GM21576 (cell line): ENCODE results near the gene PAPSS2.

Experiments used
- ATAC-seq: cut with Tn5 transposase; IDR thresholded peaks from one replicate; pipeline ENCODE4 v1.9.1; 2021; ENCODE audit warnings: mild to moderate bottlenecking, moderate library complexity; ENCODE audit not compliant: unreplicated experiment

Gene PAPSS2

DNA sequence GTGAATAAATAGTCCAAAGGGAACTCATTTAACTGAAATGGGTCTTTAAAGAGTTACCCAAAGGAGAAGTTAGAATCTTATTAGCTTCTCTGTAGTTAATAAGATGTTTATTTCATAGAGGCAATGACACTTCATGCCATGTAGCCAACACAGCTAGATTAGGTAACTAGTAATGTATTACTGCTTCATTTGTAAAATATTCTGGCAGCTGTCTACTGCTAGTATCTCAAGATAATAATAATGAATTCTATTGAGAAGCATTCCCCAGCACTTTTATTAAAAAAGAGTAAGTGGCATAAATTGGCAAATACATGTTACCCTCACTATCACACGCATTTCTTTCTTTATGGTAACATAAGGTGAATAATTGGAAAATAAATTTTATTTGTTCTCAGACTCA, 10.1 kb downstream of the PAPSS2 start:
- no peak for ATAC-seq

DNA sequence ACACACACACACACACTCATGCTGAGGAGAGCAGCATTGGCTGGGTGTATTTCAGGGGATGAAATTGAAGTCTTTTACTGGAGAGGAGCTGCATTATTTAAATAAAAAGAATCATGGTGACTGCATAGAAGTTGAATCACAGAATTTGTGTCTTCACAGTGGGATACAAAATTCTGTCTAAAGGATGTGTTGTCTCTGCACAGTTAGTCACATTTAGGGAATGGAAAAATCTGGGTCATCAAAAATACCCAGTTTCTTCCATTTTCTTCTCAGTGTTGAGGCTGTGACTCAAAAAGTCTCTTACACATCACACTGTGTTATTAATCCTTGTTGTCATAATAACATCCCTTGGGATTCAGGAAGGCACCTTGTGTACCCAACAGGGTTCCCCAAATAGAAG, 10.9 kb downstream of the PAPSS2 start:
- ATAC-seq, result no peak

DNA sequence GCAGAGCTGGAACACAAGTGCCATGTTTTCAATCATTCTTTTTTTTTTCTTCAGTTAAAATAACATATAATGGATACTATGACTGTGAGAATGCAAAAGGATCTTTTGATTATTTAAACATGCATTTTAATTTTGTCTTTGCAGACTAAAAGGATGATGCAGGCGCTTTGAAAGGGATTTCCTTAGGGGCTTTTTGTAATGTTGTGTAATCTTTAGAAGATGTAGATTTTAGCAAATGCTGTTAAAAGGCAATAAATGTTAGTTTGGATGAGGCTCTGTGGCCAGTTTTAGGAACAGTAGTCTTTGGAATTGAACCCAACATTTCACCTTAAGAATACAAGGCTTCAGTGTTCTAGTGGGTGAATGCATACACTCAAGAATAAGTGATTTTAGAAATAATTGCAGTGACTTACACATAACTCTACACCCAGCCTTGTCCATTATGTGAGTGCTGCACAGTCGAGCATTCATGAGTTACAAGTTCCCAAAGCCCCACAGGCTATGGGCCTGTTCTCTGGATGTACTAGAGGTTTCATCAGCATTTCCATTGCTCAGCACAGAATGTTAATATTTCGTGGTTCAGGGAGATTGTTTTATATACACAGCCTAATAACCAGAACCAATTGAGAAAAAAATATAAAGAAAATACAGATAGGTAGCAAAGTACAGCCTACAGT, 11.6 kb downstream of the PAPSS2 start:
- ATAC-seq, result no peak

DNA sequence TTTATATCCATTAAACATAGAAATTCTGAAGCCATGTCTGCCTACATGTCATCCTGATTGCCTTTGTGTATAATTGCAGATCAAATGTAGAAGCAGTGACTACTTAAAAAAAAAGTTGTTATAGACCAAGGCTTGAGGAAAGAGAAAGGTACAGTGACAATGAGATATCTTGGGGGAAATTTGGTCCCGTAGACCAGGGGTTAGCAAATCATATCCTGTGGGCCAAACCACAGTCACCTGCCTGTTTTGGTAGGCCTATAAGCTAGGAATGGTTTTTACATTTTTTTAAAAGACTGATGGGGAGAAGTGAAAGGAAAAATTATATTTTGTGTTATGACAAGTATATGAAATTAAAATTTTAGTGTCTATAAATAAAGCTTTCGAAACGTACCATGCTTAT, 12.9 kb downstream of the PAPSS2 start:
- no peak for ATAC-seq

DNA sequence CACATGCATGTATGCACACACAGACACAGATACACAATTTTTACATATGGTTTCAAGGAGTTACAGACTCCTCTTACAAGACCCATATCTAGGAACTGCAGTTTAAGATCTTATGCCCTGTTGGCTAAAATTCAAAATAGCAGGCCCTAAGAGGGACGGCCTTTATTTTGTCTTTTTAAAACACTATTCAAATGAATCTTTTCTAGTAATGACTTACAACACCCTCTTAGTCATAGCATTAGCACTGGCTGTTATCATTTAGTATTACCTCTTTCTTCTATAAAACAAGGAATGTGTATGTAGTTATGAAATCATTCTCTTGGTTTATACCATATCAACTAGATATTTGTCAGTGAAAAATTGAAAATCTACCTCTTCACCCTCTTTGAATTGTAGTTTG, 15.3 kb downstream of the PAPSS2 start:
- no peak for ATAC-seq

DNA sequence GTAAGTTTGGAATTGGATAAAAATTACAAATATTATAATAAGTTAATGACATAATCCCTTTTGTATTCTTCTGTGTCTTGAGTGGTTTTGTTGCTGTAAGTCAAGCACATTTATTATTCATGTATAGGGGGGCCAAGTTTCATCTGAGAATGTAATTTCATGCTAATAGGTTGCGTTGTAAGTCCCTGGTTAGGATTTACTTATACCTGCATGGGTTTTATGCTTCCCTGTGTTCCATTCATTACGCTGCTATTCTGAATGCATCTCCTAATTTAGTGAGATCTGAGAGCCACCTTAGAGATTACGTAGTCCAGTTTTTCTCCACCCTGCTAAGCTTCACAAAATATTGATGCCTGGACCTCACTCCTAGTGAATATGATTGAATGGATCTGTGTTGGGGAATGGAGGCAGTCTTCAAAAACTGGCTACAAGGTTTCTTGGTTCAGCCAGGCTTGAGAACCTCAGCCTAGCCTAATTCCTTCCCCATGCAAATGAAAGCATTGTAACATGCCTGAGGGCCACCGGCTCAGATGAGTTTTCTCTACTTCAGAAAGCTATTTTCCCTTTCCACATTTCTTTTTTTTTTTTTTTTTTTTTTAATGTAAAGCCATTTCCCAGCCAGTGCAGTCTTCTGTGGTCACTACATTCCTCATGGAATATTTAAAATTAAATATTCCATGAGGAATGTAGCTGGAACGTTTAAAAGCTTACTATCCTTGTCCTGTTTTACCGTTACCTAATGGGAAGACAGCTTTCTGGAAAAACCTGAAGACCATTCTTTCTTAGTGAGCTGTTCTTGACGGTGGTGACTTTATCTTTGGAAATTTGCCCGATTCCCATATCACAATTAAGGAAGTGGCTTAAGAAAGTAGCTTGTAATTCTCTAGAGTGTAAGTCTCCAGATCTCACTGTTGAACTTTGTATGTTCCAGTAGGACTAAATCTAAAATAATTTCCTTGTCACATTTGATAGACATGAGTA, 16.0 kb downstream of the PAPSS2 start:
- no peak for ATAC-seq

DNA sequence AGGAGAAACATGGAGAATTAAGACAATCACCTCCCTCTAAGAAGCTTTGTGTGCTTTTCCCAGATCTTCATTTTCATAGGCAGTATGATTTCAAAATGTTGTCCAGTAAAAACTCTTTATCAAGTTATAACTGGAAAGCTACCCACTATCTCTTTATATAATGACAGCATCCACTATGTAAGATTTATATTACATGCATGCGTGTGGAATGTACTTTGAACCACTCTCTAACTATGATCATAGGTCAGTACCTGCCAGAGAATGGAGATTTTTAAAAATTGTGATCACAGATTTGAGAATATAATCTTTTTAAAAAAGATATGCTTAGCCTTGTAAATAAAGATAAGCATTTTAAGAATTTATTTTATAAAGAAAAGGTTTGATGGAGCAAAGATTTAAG, 17.9 kb downstream of the PAPSS2 start:
- ATAC-seq, result no peak

DNA sequence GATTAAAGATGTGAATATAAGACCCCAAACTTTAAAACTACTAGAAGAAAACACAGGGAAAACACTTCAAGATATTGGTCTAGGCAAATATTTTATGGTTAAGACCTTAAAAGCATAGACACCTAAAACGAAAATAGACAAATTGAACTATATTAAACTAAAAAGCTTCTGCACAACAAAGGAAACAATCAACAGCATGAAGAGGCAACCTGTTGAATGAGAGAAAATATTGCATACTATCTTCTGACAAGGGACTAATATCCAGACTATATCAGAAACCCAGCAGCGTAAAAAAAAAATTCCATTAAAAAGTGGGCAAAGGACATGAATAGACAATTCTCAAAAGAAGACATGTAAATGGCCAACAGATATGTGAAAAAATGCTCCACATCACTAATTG, 18.6 kb downstream of the PAPSS2 start:
- ATAC-seq, result no peak

DNA sequence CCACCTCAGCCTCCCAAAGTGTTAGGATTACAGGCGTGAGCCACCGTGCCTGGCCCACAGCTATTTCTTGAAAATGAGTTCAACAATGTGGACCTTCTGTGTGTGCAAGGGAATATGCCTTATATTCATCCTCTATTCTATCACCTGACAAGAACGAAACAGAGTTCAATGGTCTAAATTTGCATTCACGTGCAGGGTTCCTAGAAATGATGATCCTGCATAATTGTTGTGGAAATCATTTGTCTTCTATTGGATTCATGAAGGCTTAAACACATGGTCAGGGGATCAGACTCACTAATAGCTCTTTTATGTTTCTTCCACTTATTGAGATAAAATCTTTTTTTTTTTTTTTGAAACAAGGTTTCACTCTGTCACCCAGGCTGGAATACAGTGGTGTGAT, 23.7 kb downstream of the PAPSS2 start:
- ATAC-seq, result no peak

DNA sequence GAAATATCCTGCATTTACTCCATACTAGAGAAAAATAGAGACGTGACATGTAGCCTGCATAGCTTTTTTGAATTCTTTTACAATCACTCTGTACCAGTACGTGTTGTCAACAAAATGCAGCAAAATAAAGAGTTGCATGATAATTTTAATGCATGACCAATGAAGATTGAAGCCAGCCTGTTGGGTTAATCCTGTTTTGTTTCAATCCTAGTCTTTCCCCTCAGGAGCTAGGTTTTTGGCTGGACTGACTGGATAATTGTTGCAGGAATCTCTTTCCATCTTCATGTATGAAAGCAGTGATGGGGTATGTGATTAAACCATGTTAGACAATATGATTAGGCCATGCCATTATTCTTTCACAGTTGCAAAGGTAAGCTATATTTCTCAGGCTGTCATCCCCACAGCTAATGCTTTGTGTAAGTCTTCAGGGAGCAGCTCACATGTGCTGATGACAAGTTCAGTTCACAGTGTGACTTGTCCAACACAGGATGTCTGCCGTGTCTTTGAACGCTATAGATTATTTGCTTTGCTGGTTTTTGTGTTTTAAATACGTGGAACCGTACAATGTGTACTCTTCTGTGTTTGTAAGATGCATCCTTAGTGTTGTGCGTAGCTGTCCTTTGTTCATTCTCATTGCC, 24.4 kb downstream of the PAPSS2 start:
- no peak for ATAC-seq

DNA sequence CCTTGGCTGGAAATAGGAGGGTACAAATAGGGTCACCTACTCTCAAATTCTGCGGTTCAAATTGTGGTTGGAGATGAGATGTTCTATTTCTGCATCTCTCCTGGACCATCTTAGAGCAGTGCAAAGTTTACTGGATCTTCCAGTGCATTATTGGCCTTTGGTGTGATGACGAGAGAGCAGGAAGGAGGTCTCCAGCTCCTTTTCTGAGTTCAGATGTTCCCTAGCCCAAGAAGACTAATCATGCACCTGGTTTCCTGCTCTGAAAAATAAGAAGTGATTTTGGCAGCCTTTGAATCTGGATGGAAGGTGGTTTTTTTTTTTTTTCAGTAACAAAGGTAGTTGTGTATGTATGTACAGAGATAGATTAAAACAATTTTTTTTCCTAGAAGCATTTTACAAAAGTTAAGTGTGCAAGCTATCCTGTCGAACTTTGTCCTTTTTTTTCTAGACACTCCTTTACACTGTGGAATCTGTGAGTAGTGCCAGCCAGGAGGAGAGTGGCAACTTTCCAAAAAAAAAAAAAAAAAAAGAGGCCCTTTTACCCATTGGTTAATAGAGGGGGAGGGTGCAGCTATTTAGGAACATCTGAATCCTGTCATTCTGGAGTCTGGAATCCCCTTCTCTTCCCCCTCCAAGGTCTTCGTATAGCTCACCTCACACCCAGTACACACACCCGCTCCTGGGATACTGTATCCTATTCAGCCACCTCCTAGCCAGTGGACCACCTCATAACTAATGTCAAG, 26.3 kb downstream of the PAPSS2 start:
- no peak for ATAC-seq

DNA sequence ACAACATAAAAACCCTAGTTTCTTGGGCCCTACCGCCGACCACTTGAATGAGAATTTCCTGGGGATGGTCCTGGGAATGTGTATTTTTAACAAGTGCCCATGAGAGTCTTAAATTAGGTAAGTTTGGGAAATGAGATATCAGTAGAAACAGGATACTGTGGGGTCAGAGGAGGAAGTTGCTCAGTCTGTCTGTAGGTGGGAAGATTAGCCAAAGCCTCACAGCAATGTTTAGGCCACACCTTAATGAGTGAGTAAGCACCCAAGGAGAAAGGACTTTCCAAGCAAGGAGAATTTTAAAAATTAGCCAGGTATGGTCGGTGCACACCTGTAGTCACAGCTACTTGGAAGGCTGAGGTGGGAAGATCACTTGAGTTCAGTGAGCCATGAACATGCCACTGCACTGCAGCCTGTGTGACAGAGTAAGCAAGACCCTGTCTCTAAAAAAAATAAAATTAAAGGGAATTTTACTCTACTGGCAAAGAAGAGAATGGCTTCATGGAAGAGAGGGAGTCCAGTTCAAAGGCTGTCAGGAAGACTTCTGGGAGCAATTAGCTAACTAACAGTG, 31.9 kb downstream of the PAPSS2 start:
- no peak for ATAC-seq

DNA sequence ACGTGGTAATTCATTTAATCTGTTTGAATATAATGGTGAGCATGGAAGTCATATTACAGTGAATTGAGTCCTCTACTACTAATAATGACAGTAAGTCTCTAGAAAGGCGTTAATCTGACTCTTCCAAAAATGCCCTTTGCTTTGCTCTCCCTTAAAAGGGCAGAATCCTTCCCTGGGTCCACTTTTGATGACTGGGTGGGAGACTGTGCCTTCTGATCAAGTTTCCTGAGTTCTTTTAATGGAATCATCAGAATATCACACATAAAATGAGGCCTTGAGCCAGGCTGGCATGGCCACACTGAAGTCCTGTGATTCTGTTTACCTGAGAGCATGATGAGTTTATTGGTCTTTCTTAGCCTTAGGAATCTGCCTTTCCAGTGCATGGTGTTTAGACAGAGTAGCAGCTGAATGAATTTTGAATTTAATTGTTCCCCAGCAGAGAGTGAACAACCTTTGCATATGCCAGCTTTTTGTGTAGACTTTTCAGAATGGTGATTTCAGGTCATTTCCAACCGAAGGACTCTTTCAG, 33.3 kb downstream of the PAPSS2 start:
- ATAC-seq, result no peak

DNA sequence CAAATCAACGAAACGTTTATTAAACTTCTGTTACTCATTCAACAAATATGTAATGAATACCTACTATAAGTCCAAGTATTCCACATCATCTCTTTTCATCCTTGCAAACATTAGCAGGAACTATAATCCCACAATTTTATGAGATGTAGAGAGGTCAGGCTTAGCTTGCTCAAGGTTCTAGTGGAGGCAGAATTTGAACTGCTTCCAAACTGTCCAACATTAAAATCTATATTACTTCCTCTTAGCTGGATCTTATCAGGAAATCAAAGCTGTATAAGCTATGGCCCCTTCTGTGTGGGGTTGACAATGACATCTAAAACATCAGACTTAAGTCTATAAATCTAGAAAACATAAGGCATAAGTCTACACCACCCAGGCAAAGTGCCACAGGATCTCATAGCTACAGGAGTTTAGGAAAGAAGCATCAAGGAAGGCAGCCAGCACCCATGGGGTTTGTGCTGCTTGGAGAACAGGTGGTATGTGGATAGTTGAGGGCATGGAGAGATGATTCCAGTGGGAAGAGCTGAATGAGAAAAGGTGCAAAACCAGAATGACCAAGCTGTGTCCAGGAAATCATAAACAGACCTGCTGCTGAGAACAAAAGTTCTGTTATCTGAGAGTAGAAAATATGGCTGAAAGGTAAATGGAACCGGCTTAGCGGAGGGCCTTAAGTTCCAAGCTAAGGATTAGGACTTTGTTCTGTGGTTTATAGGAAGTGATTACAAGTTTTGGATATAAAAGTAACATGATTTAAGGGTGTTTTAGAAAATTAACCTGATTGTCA, 34.5 kb downstream of the PAPSS2 start:
- ATAC-seq, result no peak

DNA sequence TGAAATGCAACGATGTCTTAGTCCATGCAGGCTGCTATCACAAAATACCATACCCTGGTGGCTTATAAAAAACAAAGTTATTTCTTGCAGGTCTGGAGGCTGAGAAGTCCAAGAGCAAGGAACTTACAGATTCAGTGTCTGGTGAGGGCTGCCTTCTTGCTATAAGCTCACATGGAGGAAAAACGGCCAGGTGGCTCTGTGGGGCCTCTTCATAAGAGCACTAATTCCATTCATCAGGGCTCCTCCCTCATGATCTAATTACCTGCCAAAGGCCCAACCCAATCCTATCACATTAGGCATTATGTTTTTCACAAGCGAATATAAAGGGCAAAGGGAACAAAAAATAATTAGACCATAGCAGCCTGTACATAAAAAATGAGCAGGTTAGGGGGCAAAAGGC, 35.4 kb downstream of the PAPSS2 start:
- no peak for ATAC-seq

DNA sequence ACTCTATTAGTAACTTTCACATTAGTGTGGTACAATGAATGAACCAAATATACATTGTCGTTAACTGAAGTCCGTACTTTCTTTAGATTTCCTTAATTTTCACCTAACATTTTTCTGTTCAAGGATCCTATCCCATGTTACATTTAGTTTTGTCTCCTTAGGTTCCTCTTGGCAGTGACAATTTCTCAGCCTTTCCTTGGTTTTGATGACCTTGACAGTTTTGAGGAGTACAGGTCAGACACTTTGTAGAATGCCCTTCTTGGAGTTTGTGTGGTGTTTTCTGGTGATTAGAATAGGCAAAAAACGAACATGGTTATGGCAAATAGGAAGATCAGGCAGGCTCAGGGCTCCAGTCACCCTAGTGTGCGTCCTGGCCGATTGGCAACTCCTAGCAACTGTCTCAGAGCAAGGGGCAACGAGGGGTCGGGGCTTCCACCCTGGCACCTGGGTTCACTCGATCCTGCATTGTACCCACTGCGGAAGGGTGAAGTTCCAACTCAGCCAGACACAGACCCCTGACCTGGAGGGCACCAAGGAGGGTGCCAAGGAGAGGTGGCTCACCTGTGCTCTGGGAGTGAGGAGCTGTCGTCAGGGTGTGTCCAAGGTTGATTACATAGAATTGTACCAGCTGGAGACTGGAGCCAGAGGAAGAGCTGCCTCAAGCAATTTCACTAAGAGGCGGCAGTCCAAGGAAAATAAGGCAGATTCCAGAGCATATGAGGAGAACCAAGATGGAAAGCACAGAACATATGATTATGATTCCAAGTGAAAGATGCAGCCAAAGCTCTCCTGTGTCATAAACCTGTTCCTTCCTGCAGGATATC, 37.5 kb downstream of the PAPSS2 start:
- ATAC-seq, result no peak

DNA sequence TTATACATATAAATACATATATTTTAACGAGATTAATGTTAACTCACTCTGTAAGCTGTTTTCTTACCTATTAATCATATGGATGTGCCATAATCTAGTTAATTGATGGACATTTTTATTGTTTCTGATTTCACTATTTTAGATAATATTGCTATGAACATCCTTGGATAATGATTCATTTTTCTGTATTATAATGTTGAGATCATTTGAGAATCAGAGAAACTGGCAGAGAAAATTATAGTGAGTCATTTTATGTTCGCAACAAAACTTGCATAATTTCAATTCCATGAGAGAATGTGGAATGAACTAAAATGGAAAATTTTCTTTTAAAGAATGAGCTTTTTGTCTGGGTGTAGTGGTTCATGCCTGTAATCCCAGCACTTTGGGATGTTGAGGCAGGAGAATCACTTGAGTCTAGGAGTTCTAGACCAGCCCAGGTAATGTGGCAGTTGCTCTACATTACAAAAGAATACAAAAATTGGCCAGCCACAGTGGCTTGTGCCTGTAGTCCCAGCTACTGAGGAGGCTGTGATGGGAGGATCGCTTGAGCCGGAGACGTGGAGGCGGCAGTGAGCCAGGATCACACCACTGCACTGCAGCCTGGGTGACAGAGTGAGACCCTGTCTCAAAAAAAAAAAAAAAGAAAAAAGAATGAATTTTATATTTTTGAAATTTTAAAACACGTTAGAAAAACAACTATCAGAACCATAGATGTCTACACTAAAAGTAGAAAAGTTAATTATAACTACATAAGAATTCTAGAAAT, 40.5 kb downstream of the PAPSS2 start:
- ATAC-seq, result no peak
